DOHH2 (cell line): ENCODE data around the gene IFNL2.

Experiments used
- H3F3A ChIP-seq: fragments of 200-600 bp; sonication (generic), shearing (Covaris generic); 2 replicates; pipeline ENCODE4 v1.6.0; 2016; ENCODE audit warnings: antibody characterized with exemption, mild to moderate bottlenecking; ENCODE audit not compliant: control insufficient read depth, insufficient read depth
- H3K27ac ChIP-seq: fragments of 200-600 bp; sonication (generic); 2 replicates; pipeline ENCODE4 v1.5.1; 2014; ENCODE audit warnings: low read depth, mild to moderate bottlenecking, low read length, moderate library complexity
- H3K27me3 ChIP-seq: fragments of 200-600 bp; sonication (generic); 2 replicates; pipeline ENCODE4 v1.6.1; 2014; ENCODE audit warnings: mild to moderate bottlenecking, low read length, mixed read lengths; ENCODE audit not compliant: control insufficient read depth
- H3K36me3 ChIP-seq: fragments of 200-600 bp; sonication (generic); 2 replicates; pipeline ENCODE4 v1.6.1; 2014; ENCODE audit warnings: mild to moderate bottlenecking, low read length, moderate library complexity, mixed read lengths; ENCODE audit not compliant: control insufficient read depth
- H3K4me1 ChIP-seq: fragments of 200-600 bp; sonication (generic); 2 replicates; pipeline ENCODE4 v1.6.1; 2014; ENCODE audit warnings: mild to moderate bottlenecking, low read length, mixed read lengths; ENCODE audit not compliant: control insufficient read depth
- H3K4me2 ChIP-seq: fragments of 200-600 bp; sonication (generic); 2 replicates; pipeline ENCODE4 v1.6.0; 2014; ENCODE audit warnings: mild to moderate bottlenecking, low read length, moderate library complexity
- H3K4me3 ChIP-seq: fragments of 200-600 bp; sonication (generic); 2 replicates; pipeline ENCODE4 v1.5.1; 2014; ENCODE audit warnings: mild to moderate bottlenecking, low read length, mixed read lengths
- H3K79me2 ChIP-seq: fragments of 200-600 bp; sonication (generic); 2 replicates; pipeline ENCODE4 v1.6.1; 2014; ENCODE audit warnings: mild to moderate bottlenecking, low read length, mixed read lengths; ENCODE audit not compliant: control insufficient read depth
- H3K9me2 ChIP-seq: fragments of 200-600 bp; sonication (generic); replicated peaks from 2 replicates; pipeline ENCODE4 v1.6.1; 2014; ENCODE audit warnings: mild to moderate bottlenecking, low read length, mixed read lengths; ENCODE audit not compliant: control insufficient read depth
- H3K9me3 ChIP-seq: fragments of 200-600 bp; sonication (generic); 2 replicates; pipeline ENCODE4 v1.6.1; 2014; ENCODE audit warnings: antibody characterized with exemption, low read length, mixed read lengths; ENCODE audit not compliant: control insufficient read depth, insufficient read depth
- H4K20me1 ChIP-seq: fragments of 200-600 bp; sonication (generic); 2 replicates; pipeline ENCODE4 v1.6.0; 2014; ENCODE audit warnings: low read depth, mild to moderate bottlenecking, antibody characterized with exemption, low read length, moderate library complexity; ENCODE audit not compliant: control insufficient read depth, insufficient read depth
- CTCF ChIP-seq: fragments of 200-600 bp; sonication (generic); IDR thresholded peaks from one replicate; pipeline ENCODE4 v1.5.1; 2014; ENCODE audit warnings: antibody characterized with exemption, mild to moderate bottlenecking, low read depth, low read length; ENCODE audit not compliant: poor library complexity, severe bottlenecking
- EZH2phosphoT487 ChIP-seq: fragments of 200-600 bp; sonication (generic); IDR thresholded peaks from 2 replicates; pipeline ENCODE4 v1.6.1; 2017; ENCODE audit warnings: borderline replicate concordance, mild to moderate bottlenecking, antibody characterized with exemption, low read length, moderate library complexity, mixed read lengths

The IFNL2 gene

GRCh38 chr19:39230096-39230764 is 38.0 kb upstream of the IFNL2 start:
- no peaks in the 10 kb centered on the region for H3K36me3 ChIP-seq
- H3K9me2 ChIP-seq, result no peaks in the 10 kb centered on the region
- no peaks in the 10 kb centered on the region for H3K9me3 ChIP-seq
- H3K27me3 ChIP-seq, result 0 out of 2 replicates have a peak, but pooled peaks cover 3% of the 10 kb centered on the region
- H3K4me1 ChIP-seq, result no peaks in the 10 kb centered on the region
- H3K4me2 ChIP-seq, result no peak overlapping the region
- TF ChIP-seq CTCF, result no peak
- TF ChIP-seq EZH2phosphoT487, result no peak
- no peaks in the 10 kb centered on the region for H3K79me2 ChIP-seq
- no peaks in the 10 kb centered on the region for H3F3A ChIP-seq
- H3K4me3 ChIP-seq, result no peak overlapping the region
- no peak overlapping the region for H3K27ac ChIP-seq
- no peaks in the 10 kb centered on the region for H4K20me1 ChIP-seq

GRCh38 chr19:39232708-39233107 is 35.5 kb upstream of the IFNL2 start:
- H3K9me2 ChIP-seq, result no peaks in the 10 kb centered on the region
- H3K79me2 ChIP-seq, result no peaks in the 10 kb centered on the region
- TF ChIP-seq CTCF (no peak), EZH2phosphoT487 (no peak)
- no peaks in the 10 kb centered on the region for H4K20me1 ChIP-seq
- H3K27ac ChIP-seq, result no peak overlapping the region
- H3K4me1 ChIP-seq, result peaks cover 4% of the 10 kb centered on the region
- no peaks in the 10 kb centered on the region for H3F3A ChIP-seq
- no peak overlapping the region for H3K4me2 ChIP-seq
- no peak overlapping the region for H3K4me3 ChIP-seq
- no peaks in the 10 kb centered on the region for H3K9me3 ChIP-seq
- H3K36me3 ChIP-seq, result no peaks in the 10 kb centered on the region
- 0 out of 2 replicates have a peak, but pooled peaks cover 3% of the 10 kb centered on the region for H3K27me3 ChIP-seq

GRCh38 chr19:39236527-39236926 is 31.7 kb upstream of the IFNL2 start:
- Histone ChIP-seq H3K36me3 (no peaks in the 10 kb centered on the region), H3K9me2 (no peaks in the 10 kb centered on the region), H4K20me1 (no peaks in the 10 kb centered on the region), H3K4me1 (peaks cover 8% of the 10 kb centered on the region), H3K79me2 (no peaks in the 10 kb centered on the region), H3K27me3 (0 out of 2 replicates have a peak, but pooled peaks cover 3% of the 10 kb centered on the region), H3K27ac (no peak overlapping the region), H3K4me3 (no peak overlapping the region), H3K9me3 (no peaks in the 10 kb centered on the region), H3K4me2 (no peak overlapping the region), H3F3A (no peaks in the 10 kb centered on the region)
- TF ChIP-seq EZH2phosphoT487 (no peak), CTCF (no peak)
